ENCODE results near the gene STK39.

DNA sequence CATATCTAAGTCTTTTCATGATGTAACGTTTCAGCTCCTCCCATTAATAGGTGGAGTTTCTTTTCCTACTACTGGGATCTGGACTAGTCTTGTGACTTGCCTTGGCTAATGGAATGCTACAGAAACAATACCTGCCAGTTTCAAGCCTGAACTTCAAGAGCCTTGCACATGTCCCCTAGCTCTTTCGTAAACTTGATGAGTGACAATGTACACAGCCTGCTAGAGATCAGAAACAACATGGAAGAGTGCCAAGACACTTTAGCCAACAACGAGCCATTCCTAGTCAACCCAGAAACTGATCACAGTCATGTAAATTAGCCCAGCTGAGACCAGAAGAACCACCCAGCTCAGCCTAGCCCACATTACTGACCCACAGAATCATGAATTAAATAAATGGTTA lies 24.8 kb upstream of the STK39 start:
- TF ChIP-seq, protein P1, sequence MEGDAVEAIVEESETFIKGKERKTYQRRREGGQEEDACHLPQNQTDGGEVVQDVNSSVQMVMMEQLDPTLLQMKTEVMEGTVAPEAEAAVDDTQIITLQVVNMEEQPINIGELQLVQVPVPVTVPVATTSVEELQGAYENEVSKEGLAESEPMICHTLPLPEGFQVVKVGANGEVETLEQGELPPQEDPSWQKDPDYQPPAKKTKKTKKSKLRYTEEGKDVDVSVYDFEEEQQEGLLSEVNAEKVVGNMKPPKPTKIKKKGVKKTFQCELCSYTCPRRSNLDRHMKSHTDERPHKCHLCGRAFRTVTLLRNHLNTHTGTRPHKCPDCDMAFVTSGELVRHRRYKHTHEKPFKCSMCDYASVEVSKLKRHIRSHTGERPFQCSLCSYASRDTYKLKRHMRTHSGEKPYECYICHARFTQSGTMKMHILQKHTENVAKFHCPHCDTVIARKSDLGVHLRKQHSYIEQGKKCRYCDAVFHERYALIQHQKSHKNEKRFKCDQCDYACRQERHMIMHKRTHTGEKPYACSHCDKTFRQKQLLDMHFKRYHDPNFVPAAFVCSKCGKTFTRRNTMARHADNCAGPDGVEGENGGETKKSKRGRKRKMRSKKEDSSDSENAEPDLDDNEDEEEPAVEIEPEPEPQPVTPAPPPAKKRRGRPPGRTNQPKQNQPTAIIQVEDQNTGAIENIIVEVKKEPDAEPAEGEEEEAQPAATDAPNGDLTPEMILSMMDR (IDR thresholded peaks at IDR 0.05) = no peak
- TF ChIP-seq POLR2A (IDR thresholded peaks at IDR 0.05) = no peak
